H7 (cell line): ENCODE measurements around the gene NDUFS6. TPM values are rescaled to one million over a fixed set of nuclear protein-coding genes. Genes with fewer than 3 reads are reported as not detected.
"Not testable (repeated sequence)": the region's sequence is repeated elsewhere in the genome, so short reads cannot be mapped to it uniquely, and the experiment has no call there.

Experiments used
- DNase-seq: peaks from one replicate; pipeline ENCODE4 v3.0.0; 2012
- H3K27me3 ChIP-seq: 2 replicates; pipeline ENCODE4 v1.6.0; 2011; ENCODE audit warnings: mild to moderate bottlenecking, low read length; ENCODE audit not compliant: control insufficient read depth, insufficient read depth
- H3K36me3 ChIP-seq: replicated peaks from 2 replicates; pipeline ENCODE4 v1.5.1; 2011; ENCODE audit warnings: low read length; ENCODE audit not compliant: control insufficient read depth, insufficient read depth
- H3K4me3 ChIP-seq: 2 replicates; pipeline ENCODE4 v1.5.1; 2011; ENCODE audit warnings: low read depth, mild to moderate bottlenecking, control low read depth, low read length, moderate library complexity; ENCODE audit not compliant: insufficient read depth
- total RNA-seq: library from RNA; depleted of rRNA; stranded (reverse); fragments of >200 nt; shearing (Covaris generic); gene quantifications from 2 replicates; pipeline ENCODE4 v1.2.3, GENCODE V29; 2014

The NDUFS6 gene
- total RNA-seq, 1 experiment from 2014 or later = 51.9 TPM

GRCh38 chr5:1843761-1844160, 42.6 kb downstream of the NDUFS6 start:
- not testable (repeated sequence) for H3K27me3 ChIP-seq, DNase-seq, H3K4me3 ChIP-seq

DNA sequence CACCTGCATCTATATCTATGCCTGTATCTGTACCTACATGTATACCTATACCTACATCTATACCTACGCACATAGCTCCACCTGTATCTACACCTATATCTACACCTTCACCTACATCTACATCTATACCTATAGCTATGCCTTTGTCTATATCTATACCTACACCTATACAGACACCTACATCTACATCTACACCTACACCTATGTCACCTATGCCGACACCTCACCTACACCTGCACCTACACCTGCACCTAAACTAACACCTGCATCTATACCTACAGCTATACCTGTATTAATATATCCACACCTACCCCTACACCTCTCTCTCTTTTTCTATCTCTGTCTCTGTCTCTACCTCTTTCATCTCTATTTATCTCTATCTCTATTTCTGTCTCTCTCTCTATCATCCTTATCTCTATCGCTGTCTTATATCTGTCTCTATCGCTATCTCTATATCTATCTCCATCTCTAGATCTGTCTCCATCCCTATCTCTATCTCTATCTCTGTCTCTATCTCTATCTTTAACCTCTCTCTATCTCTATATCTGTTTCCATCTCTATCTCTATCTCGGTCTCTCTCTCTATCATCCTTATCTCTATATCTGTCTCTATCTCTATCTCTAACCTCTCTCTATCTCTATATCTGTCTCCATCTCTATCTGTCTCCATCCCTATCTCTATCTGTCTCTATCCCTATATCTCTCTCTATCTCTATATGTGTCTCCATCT, 43.7 kb downstream of the NDUFS6 start:
- Histone ChIP-seq H3K27me3 (peaks cover 8% of the 10 kb centered on the region; the same call in 1 of the 2 replicates), H3K4me3 (no peak overlapping the region), H3K36me3 (no peaks in the 10 kb centered on the region)
- DNase-seq = no peak

More at GRCh38 chr5:1843761-1844160, 42.6 kb downstream of the NDUFS6 start:
- not testable (repeated sequence) for H3K36me3 ChIP-seq

- H3K27me3 ChIP-seq = peaks cover 16% of the 10 kb centered on the region; the same call in 1 of the 2 replicates
- no peak overlapping the region for H3K4me3 ChIP-seq
- no peaks in the 10 kb centered on the region for H3K36me3 ChIP-seq
- no peak for DNase-seq
Observed at GRCh38 chr5:1845696-1846095, 44.5 kb downstream of the NDUFS6 start.

GRCh38 chr5:1846583-1846982, 45.4 kb downstream of the NDUFS6 start:
- no peaks in the 10 kb centered on the region for H3K36me3 ChIP-seq
- DNase-seq = no peak
- H3K4me3 ChIP-seq = no peak overlapping the region
- H3K27me3 ChIP-seq = peaks cover 25% of the 10 kb centered on the region

GRCh38 chr5:1847056-1847455, 45.8 kb downstream of the NDUFS6 start:
- no peak for DNase-seq
- no peak overlapping the region for H3K4me3 ChIP-seq
- H3K27me3 ChIP-seq = peaks cover 30% of the 10 kb centered on the region
- no peaks in the 10 kb centered on the region for H3K36me3 ChIP-seq

DNA sequence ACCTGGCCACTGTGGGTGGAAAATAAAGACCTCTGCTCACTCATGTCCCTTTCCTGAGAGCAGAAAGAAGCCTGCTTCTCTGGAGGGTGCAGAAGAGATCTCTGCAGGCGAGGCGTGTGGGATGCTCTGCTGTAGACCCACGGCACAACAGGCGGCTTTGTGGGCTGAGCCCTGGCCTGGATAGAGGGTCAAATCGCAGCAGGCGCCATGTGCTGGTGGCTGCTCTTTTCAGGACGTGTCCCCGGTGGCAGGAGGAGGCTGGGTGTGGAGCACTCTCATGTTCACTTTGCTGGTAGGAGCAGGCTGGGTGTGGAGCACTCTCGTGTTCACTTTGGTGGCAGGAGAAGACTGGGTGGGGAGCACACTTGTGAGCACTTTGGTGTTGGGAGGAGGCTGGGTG, 46.4 kb downstream of the NDUFS6 start:
- Histone ChIP-seq H3K36me3 (no peaks in the 10 kb centered on the region), H3K4me3 (no peak overlapping the region), H3K27me3 (peaks cover 33% of the 10 kb centered on the region)
- no peak for DNase-seq

DNA sequence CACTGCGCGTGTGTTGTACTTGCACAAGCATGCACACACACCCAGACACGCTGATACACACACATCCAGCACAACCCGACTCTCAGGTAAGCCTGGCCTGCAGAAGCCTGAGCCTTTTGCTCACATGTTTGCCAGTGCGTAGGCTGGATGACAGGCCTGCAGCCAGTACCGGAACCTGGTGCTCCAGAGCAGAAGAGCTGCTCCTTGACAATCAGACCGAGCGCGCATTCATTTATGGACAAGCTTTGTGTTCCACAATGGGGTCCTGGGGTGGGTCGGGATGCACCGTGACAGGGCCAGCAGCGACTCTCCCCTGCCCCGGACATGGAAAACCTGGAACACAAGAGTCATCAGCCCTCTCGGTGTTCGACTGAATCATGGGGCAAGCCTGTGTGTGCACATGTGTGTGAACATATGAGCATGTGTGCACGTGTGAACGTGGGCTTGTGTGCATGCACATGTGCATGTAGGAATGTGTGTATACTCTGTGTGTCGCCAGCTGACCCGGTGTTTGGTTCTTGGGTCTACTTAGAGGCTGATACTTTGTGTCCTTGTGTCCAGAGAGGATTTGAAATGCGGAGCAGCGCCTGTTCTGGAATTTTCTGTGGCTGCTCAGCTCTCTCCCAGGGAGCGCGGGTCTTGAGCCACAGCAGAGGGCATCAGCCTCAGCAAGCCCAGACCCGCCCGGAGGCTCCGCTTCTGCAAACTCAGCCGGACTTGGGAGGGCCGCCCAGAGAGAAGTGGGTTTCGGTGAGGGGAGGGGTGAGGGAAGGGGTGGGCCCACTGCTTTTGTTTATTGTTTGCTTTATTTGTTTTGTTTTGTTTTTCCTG, 49.3 kb downstream of the NDUFS6 start:
- DNase-seq = peak; percentile 83
- Histone ChIP-seq H3K36me3 (no peaks in the 10 kb centered on the region), H3K4me3 (peak overlapping the region; percentile 41; the same call in 1 of the 2 replicates), H3K27me3 (peaks cover 40% of the 10 kb centered on the region)

DNA sequence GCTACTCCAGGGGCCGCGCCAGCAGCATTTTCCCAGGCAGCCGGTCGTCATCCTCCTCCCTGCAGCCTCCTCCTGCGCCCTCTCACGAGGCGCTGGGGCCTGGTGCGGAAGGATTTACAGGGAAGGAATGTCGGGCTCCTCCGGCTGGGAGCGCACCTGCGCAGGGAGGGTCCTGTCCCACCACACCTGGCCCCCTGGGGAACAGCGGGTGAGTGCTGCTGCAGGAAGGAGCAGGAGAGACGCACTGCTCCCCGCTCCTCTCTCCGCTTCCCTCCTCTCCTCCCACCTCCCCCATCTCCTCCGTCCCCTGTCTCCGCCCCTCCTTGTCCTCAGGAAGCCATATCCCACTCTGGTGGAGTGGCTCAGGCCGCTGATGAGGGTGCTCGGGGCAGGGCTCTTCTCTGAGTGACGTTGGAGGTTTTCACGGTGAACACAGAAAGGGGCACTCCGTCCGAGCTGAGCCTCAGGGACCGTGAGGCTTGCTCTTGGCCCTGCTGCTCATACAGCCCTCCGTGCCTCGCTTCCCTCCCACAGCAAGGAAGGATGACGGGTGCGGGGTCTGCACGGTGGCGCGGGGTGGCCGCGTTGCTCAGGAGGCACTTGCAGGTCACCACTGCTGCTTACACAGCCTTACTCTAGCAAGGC, 50.2 kb downstream of the NDUFS6 start:
- peaks cover 40% of the 10 kb centered on the region for H3K27me3 ChIP-seq
- peak overlapping the region; percentile 41 for H3K4me3 ChIP-seq
- no peaks in the 10 kb centered on the region for H3K36me3 ChIP-seq
- peak; percentile 87 for DNase-seq

DNA sequence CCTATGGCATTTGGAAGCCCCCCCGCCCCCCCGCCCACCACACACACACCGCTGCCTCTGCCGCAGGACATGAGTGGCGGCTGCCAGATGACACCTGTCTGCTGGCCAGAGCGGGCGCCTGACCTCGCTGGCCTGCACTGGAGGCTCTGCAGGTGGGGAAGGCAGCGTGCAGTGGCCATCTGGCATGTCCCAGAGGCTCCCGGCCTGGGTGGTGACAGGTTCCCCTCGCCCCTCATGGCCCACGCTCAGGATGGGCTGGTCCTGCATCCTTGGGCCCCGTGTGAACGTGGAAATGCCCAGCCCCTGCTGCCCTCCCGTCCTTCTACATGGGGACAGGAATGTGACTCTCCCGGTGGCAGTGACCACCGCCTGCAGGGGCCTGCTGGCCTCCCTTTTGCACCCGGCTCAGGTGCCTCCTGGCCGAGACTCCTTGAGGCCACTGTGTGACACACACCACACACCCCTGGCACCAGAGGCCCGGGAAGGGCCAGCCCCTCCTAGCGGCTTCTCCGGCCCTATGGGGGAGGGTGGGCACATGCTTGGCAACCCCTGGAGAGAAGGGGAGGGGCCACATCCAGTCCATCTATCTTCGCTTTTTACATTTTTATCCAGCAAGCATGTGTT, 51.2 kb downstream of the NDUFS6 start:
- no peaks in the 10 kb centered on the region for H3K36me3 ChIP-seq
- peak; percentile 64 for DNase-seq
- peaks cover 40% of the 10 kb centered on the region for H3K27me3 ChIP-seq
- H3K4me3 ChIP-seq = no peak overlapping the region

- Histone ChIP-seq H3K4me3 (no peak overlapping the region), H3K27me3 (peaks cover 40% of the 10 kb centered on the region), H3K36me3 (no peaks in the 10 kb centered on the region)
- no peak for DNase-seq
Observed at GRCh38 chr5:1853531-1853930, 52.3 kb downstream of the NDUFS6 start.

DNA sequence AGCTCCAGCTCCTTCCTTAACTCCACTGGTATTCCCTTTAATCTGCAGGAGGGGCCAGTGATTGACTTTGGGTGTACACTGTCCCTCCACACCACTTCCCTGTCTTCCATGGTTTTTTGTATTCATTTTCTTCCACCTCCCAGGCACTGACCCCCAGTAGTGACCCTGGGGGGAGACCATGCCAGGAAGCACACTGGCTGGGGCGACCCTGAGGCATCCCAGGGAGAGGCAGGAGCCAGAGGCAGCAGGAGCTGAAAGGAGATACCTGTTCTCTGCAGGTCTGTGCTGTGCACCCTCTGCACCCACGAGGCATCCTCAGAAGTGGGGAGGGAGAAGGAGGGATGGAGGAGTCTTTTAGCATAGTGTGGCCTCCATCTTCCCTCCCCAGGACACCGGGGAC, 53.9 kb downstream of the NDUFS6 start:
- no peaks in the 10 kb centered on the region for H3K36me3 ChIP-seq
- no peak overlapping the region for H3K4me3 ChIP-seq
- DNase-seq = no peak
- peaks cover 30% of the 10 kb centered on the region for H3K27me3 ChIP-seq

DNA sequence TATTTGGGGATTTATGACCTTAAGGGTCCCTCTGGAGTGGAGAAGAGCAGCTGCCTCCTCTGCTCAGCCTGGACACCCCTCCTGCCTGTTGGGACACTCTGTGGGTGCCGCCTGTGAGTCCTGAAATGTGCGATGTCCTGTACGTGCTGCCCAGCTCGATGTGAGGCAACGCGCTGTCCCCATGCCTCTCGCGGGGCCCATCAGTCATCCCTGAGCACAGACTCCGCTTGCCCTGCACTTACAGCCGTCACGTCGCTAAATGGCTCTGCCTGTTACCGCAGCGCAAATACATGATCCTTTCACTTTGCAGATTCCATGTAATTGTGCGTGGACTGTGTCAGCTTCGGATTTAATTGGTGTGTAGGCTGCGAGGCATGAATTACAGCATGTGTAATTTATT, 54.4 kb downstream of the NDUFS6 start:
- Histone ChIP-seq H3K27me3 (peaks cover 25% of the 10 kb centered on the region), H3K36me3 (no peaks in the 10 kb centered on the region), H3K4me3 (no peak overlapping the region)
- DNase-seq = no peak

GRCh38 chr5:1856596-1857255, 55.5 kb downstream of the NDUFS6 start:
- DNase-seq = peak; percentile 71
- no peaks in the 10 kb centered on the region for H3K36me3 ChIP-seq
- peaks cover 14% of the 10 kb centered on the region for H3K27me3 ChIP-seq
- no peak overlapping the region for H3K4me3 ChIP-seq

DNA sequence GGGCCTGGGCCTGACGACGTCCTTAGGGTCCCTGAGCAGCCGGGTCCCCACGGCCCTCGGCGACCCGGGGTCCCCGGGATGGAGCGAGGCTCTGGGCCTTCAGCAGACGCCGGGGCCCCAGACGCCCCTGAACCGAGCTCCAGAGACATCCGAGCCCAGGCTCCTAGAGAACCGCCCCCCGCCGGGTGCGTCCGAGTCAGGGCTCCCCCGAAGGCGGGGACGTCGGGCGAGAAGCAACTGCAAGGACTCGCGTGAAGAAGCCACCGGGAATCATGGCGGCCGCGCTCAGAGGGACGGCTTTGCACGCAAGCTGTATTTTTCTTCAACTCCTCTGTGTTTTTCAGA, 56.0 kb downstream of the NDUFS6 start:
- H3K4me3 ChIP-seq = no peak overlapping the region
- no peaks in the 10 kb centered on the region for H3K36me3 ChIP-seq
- H3K27me3 ChIP-seq = peaks cover 10% of the 10 kb centered on the region; the same call in 1 of the 2 replicates
- peak; percentile 77 for DNase-seq
